Measurements from ENCODE around the gene USP2. TPM values are rescaled to one million over a fixed set of nuclear protein-coding genes. Genes with fewer than 3 reads are reported as not detected.
A peak's percentile ranks its signal among the peaks of the same experiment; 100 is the strongest.

USP2 gene
- 10 to 100 TPM in 3 of 4 donors, 1 to 10 TPM in 1; 2.5 to 61.8 (median 32.2) TPM for total RNA-seq

- TF ChIP-seq POLR2A (IDR thresholded peaks at IDR 0.05) (no peak), CTCF (IDR thresholded peaks at IDR 0.05) (peak; percentile 87 to 96 (median 91))
- Histone ChIP-seq H3K4me3 (peak within 1 kb of the TSS; percentile 38 to 64 (median 52)), H3K36me3 (no peaks in the 10 kb centered on the region), H3K27ac (peak within 1 kb of the TSS in 3 of 4 donors; percentile 12 to 47 (median 14)), H3K9me3 (no peaks in the 10 kb centered on the region), H3K27me3 (no peaks in the 10 kb centered on the region), H3K4me1 (peaks cover 0 to 13% (median 4%) of the 10 kb centered on the region in 4 donors)
- DNase-seq: peak; percentile 93 to 98 (median 98)
Measured at GRCh38 chr11:119381181-119381988, at the start of gene USP2. TSS of gene USP2 (minus strand) at chr11:119381690. CDS start at chr11:119373480, 8,210 bp downstream.

GRCh38 chr11:119427279-119427678 is 45.8 kb upstream of the USP2 start:
- H3K4me3 ChIP-seq: no peak overlapping the region
- no peak for DNase-seq
- no peak for TF ChIP-seq CTCF (IDR thresholded peaks at IDR 0.05)
- no peak for TF ChIP-seq POLR2A (IDR thresholded peaks at IDR 0.05)

GRCh38 chr11:119426142-119426541 is 44.7 kb upstream of the USP2 start:
- Histone ChIP-seq H3K27me3 (no peaks in the 10 kb centered on the region), H3K4me1 (peaks cover 0 to 7% (median 2%) of the 10 kb centered on the region in 4 donors), H3K27ac (no peak overlapping the region), H3K36me3 (no peaks in the 10 kb centered on the region), H3K9me3 (no peaks in the 10 kb centered on the region), H3K4me3 (no peak overlapping the region)
- no peak for DNase-seq
- TF ChIP-seq CTCF (IDR thresholded peaks at IDR 0.05): no peak
- no peak for TF ChIP-seq POLR2A (IDR thresholded peaks at IDR 0.05)

More at GRCh38 chr11:119427279-119427678, 45.8 kb upstream of the USP2 start:
- Histone ChIP-seq H3K9me3 (no peaks in the 10 kb centered on the region), H3K27me3 (no peaks in the 10 kb centered on the region), H3K27ac (no peak overlapping the region), H3K36me3 (no peaks in the 10 kb centered on the region), H3K4me1 (peaks cover 0 to 7% (median 0%) of the 10 kb centered on the region in 4 donors)

GRCh38 chr11:119424775-119425174 is 43.3 kb upstream of the USP2 start:
- Histone ChIP-seq H3K9me3 (no peaks in the 10 kb centered on the region), H3K4me3 (no peak overlapping the region), H3K4me1 (peaks cover 0 to 7% (median 2%) of the 10 kb centered on the region in 4 donors), H3K36me3 (no peaks in the 10 kb centered on the region), H3K27me3 (no peaks in the 10 kb centered on the region), H3K27ac (no peak overlapping the region)
- no peak for TF ChIP-seq POLR2A (IDR thresholded peaks at IDR 0.05)
- TF ChIP-seq CTCF (IDR thresholded peaks at IDR 0.05): no peak
- no peak for DNase-seq

- H3K4me1 ChIP-seq: peaks cover 0 to 7% (median 2%) of the 10 kb centered on the region in 4 donors
- no peaks in the 10 kb centered on the region for H3K36me3 ChIP-seq
- H3K9me3 ChIP-seq: no peaks in the 10 kb centered on the region
- TF ChIP-seq CTCF (IDR thresholded peaks at IDR 0.05): no peak
- TF ChIP-seq POLR2A (IDR thresholded peaks at IDR 0.05): no peak
- no peak overlapping the region for H3K4me3 ChIP-seq
- no peaks in the 10 kb centered on the region for H3K27me3 ChIP-seq
- DNase-seq: no peak
- no peak overlapping the region for H3K27ac ChIP-seq
Measured at GRCh38 chr11:119424276-119424675, 42.8 kb upstream of the USP2 start.
